22Rv1 (cell line): Measurements from ENCODE around the gene PNLIPRP2.

Experiments
- H3K27ac ChIP-seq: fragments of 450-650 bp; 2 replicates; pipeline ENCODE4 v1.5.1; 2017
- ZFX ChIP-seq: fragments of 450-650 bp; IDR thresholded peaks from 2 replicates; pipeline ENCODE4 v1.6.1; 2017; ENCODE audit warnings: antibody characterized with exemption, borderline replicate concordance
- TF ChIP-seq, protein P1 (sequence below): fragments of 450-650 bp; IDR thresholded peaks from 2 replicates; pipeline ENCODE4 v1.5.1; 2017; ENCODE audit warnings: mild to moderate bottlenecking

Gene PNLIPRP2

DNA sequence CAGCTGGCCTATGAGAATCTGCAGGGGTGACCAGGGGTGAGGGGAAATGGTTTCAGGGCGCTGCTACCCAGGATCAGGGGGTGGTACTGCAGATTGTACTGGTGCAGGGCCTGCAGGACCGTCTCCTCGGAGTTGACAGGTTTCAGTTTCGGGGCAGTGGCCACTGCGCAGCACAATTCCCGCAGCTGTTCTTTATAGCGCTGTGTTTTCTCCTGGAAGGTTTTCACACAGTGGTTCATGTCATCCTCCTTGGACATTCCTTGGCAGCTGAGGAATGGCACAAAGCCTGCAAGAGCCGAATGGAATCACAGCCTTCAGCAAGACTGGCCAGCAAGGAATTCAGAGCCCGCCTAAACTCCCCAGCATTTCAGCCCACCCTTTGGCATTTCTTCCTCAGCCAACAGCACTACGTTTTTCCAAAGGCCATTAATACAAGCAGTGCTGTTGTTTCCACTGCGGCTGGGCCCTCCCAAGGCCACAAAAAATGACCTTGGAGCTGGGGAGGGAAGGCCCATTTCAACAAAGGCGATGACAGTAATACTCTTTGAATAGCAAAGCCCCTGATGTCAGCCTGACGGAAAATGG is 44.9 kb downstream of the PNLIPRP2 start:
- H3K27ac ChIP-seq: no peak overlapping the region
- no peak for TF ChIP-seq ZFX
- TF ChIP-seq, protein P1, sequence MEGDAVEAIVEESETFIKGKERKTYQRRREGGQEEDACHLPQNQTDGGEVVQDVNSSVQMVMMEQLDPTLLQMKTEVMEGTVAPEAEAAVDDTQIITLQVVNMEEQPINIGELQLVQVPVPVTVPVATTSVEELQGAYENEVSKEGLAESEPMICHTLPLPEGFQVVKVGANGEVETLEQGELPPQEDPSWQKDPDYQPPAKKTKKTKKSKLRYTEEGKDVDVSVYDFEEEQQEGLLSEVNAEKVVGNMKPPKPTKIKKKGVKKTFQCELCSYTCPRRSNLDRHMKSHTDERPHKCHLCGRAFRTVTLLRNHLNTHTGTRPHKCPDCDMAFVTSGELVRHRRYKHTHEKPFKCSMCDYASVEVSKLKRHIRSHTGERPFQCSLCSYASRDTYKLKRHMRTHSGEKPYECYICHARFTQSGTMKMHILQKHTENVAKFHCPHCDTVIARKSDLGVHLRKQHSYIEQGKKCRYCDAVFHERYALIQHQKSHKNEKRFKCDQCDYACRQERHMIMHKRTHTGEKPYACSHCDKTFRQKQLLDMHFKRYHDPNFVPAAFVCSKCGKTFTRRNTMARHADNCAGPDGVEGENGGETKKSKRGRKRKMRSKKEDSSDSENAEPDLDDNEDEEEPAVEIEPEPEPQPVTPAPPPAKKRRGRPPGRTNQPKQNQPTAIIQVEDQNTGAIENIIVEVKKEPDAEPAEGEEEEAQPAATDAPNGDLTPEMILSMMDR: no peak

DNA sequence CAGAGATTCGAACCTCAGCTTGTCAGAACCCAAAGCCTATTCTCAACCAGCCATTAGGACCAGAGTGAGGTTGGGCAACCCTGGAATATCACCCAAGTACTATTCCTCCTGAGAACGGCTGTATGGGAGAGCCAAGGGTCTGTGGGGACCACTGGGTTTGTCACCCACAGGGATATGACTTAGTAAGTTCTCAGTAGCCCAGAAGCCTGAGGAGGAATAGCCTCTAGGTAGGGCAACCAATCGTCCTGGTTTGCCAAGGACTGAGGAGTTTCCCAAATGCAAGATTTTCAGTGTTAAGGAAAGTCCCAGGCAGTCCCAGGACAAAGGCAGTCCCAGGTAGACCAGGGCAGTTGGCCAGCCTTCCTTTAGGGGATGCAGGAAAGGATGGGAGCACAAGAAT is 46.7 kb downstream of the PNLIPRP2 start:
- no peak for TF ChIP-seq ZFX
- TF ChIP-seq, protein P1: no peak
- no peak overlapping the region for H3K27ac ChIP-seq

DNA sequence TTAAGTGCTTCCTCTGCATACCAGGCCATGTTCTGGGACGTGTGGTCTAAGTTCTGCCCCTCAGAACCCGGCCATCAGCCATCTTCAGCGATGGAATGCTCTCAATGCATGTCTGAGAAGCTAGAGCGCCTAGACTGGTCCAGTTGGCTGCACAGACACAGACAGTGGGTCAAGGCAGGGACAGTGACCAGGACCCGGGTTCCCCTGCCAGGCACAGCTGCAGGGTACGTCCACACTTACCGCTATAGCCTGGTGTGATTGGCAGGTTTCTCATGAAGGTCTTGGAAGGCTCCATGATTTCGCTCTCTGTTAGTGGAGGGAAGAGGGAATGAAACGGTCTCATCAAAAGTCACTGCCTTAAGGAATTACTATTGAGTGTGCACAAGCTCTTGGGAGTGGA is 47.3 kb downstream of the PNLIPRP2 start:
- TF ChIP-seq, protein P1: no peak
- TF ChIP-seq ZFX: no peak
- no peak overlapping the region for H3K27ac ChIP-seq

DNA sequence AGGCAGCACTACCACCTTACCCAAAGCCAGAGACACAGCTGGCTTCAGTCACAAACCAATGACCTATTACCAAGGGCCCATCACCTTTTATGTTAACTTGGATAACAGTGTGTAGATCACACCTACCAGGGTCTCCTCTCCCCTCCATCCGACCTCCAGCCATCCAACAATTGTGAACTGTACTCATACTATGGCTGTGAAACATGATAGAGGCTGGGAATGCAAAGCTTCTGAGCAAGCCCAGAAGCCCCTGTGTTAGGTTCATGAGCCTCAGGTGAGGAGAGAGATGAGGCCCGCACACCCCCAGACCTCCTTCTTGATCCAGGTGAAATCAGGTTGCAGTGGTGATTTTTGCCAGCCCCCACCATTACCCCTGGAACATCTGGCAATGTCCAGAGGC is 47.7 kb downstream of the PNLIPRP2 start:
- H3K27ac ChIP-seq: no peak overlapping the region
- TF ChIP-seq, protein P1: no peak
- TF ChIP-seq ZFX: no peak

DNA sequence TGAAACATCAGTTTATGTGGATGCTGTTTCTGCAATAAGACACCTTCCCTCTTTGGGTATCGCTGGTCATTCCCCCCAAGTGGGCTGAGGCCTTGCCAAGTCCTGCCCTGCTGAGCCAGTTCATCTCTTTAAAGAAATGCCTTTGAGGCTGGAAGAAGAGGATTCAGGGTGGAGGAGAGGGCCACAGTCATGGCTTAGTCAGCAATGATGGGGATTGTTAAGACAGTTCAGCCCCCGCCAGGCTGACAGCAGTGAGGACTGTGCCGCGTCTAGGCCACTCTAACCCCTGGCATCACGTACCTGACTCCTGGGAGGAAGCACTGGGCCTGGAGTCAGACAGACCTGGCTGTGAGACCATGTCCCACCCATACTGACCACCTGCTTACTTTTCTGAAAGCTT is 48.3 kb downstream of the PNLIPRP2 start:
- TF ChIP-seq, protein P1: no peak
- no peak for TF ChIP-seq ZFX

DNA sequence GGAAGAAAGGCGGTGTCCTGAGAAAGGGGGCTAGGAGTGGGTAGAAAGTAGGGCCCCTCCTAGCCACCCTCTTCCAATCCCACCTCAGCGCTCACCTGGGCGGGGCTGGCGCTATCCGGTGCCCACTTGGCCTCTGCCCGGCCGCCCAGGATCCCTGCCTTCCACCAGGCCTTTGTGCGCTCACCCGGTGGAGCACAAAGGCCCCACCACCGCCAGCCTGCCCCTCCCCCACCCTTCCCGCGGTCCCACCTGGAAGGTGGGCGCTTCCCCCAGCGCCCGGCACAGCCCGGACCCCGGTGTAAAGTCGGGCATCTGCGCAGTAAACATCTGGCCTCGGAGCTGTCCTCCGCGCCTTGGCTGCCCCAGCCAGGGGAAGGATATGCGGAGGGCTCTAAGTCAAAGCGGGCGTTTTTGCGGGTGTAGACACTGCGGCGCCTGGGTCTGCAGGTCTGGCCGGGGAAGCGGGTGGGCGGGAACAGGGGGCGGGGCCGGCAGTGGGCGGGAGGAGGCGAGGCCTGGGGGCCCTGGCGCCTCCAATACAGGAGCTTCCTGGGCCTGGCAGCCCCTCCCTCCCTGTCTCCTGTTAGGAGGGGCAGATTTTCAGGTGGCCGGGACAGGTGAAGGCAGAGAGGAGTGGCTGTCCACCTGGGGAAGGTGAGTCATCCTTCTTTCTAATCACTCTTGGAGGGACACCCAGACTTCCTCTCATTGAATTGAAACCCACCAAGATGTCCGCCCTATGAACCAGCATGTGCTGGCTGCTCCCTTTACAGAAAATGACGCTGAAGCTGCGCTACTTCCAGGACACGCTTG is 49.3 kb downstream of the PNLIPRP2 start:
- TF ChIP-seq, protein P1: no peak
- TF ChIP-seq ZFX: no peak
- peak overlapping the region; percentile 51 for H3K27ac ChIP-seq

More for the DNA sequence above, 48.3 kb downstream of the PNLIPRP2 start:
- no peak overlapping the region for H3K27ac ChIP-seq

DNA sequence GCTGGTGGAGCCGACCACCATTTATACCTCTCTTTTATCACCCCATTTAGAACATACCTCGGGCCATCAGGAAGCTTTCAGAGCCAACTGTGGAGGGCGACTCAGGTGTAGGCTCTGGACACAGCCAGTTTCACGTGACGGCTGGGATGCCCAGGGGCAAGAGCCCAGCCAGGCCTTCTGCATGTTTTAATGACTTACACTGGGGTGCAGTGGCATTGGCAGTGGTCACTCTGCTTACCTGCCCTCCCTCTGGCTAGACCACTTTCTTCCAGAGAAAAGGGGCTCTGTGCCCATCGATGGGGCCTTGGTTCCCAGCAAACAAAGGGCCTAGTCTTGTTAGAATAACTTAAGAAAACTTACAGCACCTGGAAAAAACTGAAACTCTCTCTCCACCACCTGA is 50.0 kb downstream of the PNLIPRP2 start:
- peak overlapping the region; percentile 51 for H3K27ac ChIP-seq
- no peak for TF ChIP-seq ZFX
- TF ChIP-seq, protein P1: no peak
